Mesenchymal stem cell (in vitro differentiated cells and primary cell): ENCODE data around the gene CHKA.

ENCODE experiments used
- DNase-seq: peaks from one replicate; pipeline ENCODE4 v3.0.0-alpha.2; 2013
- H2AFZ ChIP-seq: one replicate; pipeline ENCODE4 v1.6.1; 2013; ENCODE audit warnings: low read depth, mild to moderate bottlenecking, control low read depth, inconsistent platforms, low read length, moderate library complexity
- H2AK5ac ChIP-seq: 2 replicates; pipeline ENCODE4 v1.6.1; 2013; ENCODE audit warnings: low read length, moderate library complexity, mild to moderate bottlenecking, inconsistent platforms; ENCODE audit not compliant: severe bottlenecking
- H2BK120ac ChIP-seq: one replicate; pipeline ENCODE4 v1.6.1; 2013; ENCODE audit warnings: low read depth, mild to moderate bottlenecking, inconsistent platforms, low read length, moderate library complexity
- H2BK12ac ChIP-seq, 2 experiments: one replicate each; pipeline ENCODE4 v1.6.1; 2013; ENCODE audit warnings: inconsistent platforms in 2 of 2, low read length in 2 of 2, mild to moderate bottlenecking in 2 of 2, moderate library complexity in 2 of 2, control low read depth in 1 of 2
- H2BK15ac ChIP-seq: one replicate; pipeline ENCODE4 v1.6.1; 2013; ENCODE audit warnings: mild to moderate bottlenecking, low read depth, inconsistent platforms; ENCODE audit not compliant: poor library complexity, severe bottlenecking
- H2BK5ac ChIP-seq: 2 replicates; pipeline ENCODE4 v1.6.1; 2013; ENCODE audit warnings: low read depth, mild to moderate bottlenecking, low read length, control low read depth, inconsistent platforms; ENCODE audit not compliant: poor library complexity, severe bottlenecking
- H3K14ac ChIP-seq, 2 experiments: one replicate each; pipeline ENCODE4 v1.6.1; 2013; ENCODE audit warnings: inconsistent platforms in 2 of 2, low read length in 2 of 2, control low read depth in 1 of 2, mild to moderate bottlenecking in 1 of 2, moderate library complexity in 1 of 2
- H3K18ac ChIP-seq, 2 experiments: one replicate each; pipeline ENCODE4 v1.6.1; 2013; ENCODE audit warnings: inconsistent platforms in 2 of 2, low read length in 2 of 2, control low read depth in 1 of 2, low read depth in 1 of 2, mild to moderate bottlenecking in 1 of 2
- H3K23ac ChIP-seq, 2 experiments: one replicate each; pipeline ENCODE4 v1.6.1; 2013; ENCODE audit warnings: inconsistent platforms in 2 of 2, low read length in 2 of 2, mild to moderate bottlenecking in 2 of 2, moderate library complexity in 2 of 2, control low read depth in 1 of 2
- H3K27ac ChIP-seq: 2 replicates; pipeline ENCODE4 v1.5.1; 2013; ENCODE audit warnings: mild to moderate bottlenecking, moderate library complexity, low read length, control low read depth, inconsistent platforms; ENCODE audit not compliant: poor library complexity, severe bottlenecking
- H3K27me3 ChIP-seq, 2 experiments: 2 replicates each; pipeline versions ENCODE4 v1.6.1 to v1.7.0; 2013; ENCODE audit warnings: low read length in 2 of 2, mild to moderate bottlenecking in 2 of 2, moderate library complexity in 2 of 2, control low read depth in 1 of 2, inconsistent platforms in 1 of 2; ENCODE audit not compliant: control insufficient read depth in 1 of 2, insufficient read depth in 1 of 2
- H3K36me3 ChIP-seq, 2 experiments: 2 replicates each; pipeline versions ENCODE4 v1.6.1 to v1.7.0; 2013; ENCODE audit warnings: low read length in 2 of 2, control low read depth in 1 of 2, inconsistent platforms in 1 of 2, low read depth in 1 of 2, mild to moderate bottlenecking in 1 of 2; ENCODE audit not compliant: insufficient read depth in 2 of 2, control insufficient read depth in 1 of 2
- H3K4ac ChIP-seq, 2 experiments: one replicate each; pipeline ENCODE4 v1.6.1; 2013; ENCODE audit warnings: inconsistent platforms in 2 of 2, low read length in 2 of 2, mild to moderate bottlenecking in 2 of 2, moderate library complexity in 2 of 2, control low read depth in 1 of 2, low read depth in 1 of 2
- H3K4me1 ChIP-seq: 2 replicates; pipeline ENCODE4 v1.6.1; 2013; ENCODE audit warnings: low read depth, low read length, control low read depth; ENCODE audit not compliant: control insufficient read depth, insufficient read depth
- H3K4me2 ChIP-seq: 2 replicates; pipeline ENCODE4 v1.6.1; 2013; ENCODE audit warnings: low read length, mild to moderate bottlenecking, inconsistent platforms; ENCODE audit not compliant: poor library complexity, severe bottlenecking
- H3K4me3 ChIP-seq, 2 experiments: 2 replicates each; pipeline versions ENCODE4 v1.5.1 to v1.7.0; 2013; ENCODE audit warnings: low read length in 2 of 2, mild to moderate bottlenecking in 2 of 2, control low read depth in 1 of 2, low read depth in 1 of 2; ENCODE audit not compliant: insufficient read depth in 1 of 2
- H3K79me1 ChIP-seq: replicated peaks from 2 replicates; pipeline ENCODE4 v1.6.1; 2013; ENCODE audit warnings: mild to moderate bottlenecking, control low read depth, low read length, inconsistent platforms; ENCODE audit not compliant: poor library complexity, severe bottlenecking
- H3K9ac ChIP-seq: 2 replicates; pipeline ENCODE4 v1.7.0; 2013; ENCODE audit warnings: mild to moderate bottlenecking, low read length, moderate library complexity
- H3K9me3 ChIP-seq: 2 replicates; pipeline ENCODE4 v1.7.0; 2013; ENCODE audit warnings: mild to moderate bottlenecking, low read length; ENCODE audit not compliant: control insufficient read depth
- H4K8ac ChIP-seq: one replicate; pipeline ENCODE4 v1.6.1; 2013; ENCODE audit warnings: inconsistent platforms, mild to moderate bottlenecking, low read length, moderate library complexity
- H4K91ac ChIP-seq: one replicate; pipeline ENCODE4 v1.6.1; 2013; ENCODE audit warnings: mild to moderate bottlenecking, low read length, inconsistent platforms
- WGBS: methylation state at CpG from one replicate; pipeline ENCODE4 v1.1.7; 2013; ENCODE audit warnings: mixed read lengths; 5-methylcytosine and 5-hydroxymethylcytosine counted together

CHKA gene

GRCh38 chr11:68083517-68083916 lies 37.7 kb downstream of the CHKA start:
- H3K14ac ChIP-seq, result no peak overlapping the region
- no peaks in the 10 kb centered on the region for H3K9me3 ChIP-seq
- H2BK5ac ChIP-seq, result no peak overlapping the region
- no peak overlapping the region for H2BK12ac ChIP-seq
- WGBS, result 97% methylated on average over 3 of the region's 3 CpGs
- no peak for DNase-seq
- no peak overlapping the region for H3K23ac ChIP-seq
- no peak overlapping the region for H3K18ac ChIP-seq
- H3K27ac ChIP-seq, result no peak overlapping the region
- no peak overlapping the region for H4K91ac ChIP-seq
- no peak overlapping the region for H2BK15ac ChIP-seq
- H3K4ac ChIP-seq, result no peak overlapping the region
- H4K8ac ChIP-seq, result no peak overlapping the region
- peaks cover 9 to 18% of the 10 kb centered on the region in 2 experiments for H3K36me3 ChIP-seq
- peaks cover 20% of the 10 kb centered on the region for H3K79me1 ChIP-seq
- H3K4me3 ChIP-seq, result no peak overlapping the region
- peaks cover 7% of the 10 kb centered on the region for H3K4me1 ChIP-seq
- H3K9ac ChIP-seq, result no peak overlapping the region
- H3K4me2 ChIP-seq, result no peak overlapping the region
- no peak overlapping the region for H2BK120ac ChIP-seq
- H3K27me3 ChIP-seq, result no peaks in the 10 kb centered on the region
- H2AFZ ChIP-seq, result no peak overlapping the region
- H2AK5ac ChIP-seq, result no peak overlapping the region

- Histone ChIP-seq H4K8ac (no peak overlapping the region), H2BK12ac (no peak overlapping the region), H3K27me3 (no peaks in the 10 kb centered on the region), H3K14ac (no peak overlapping the region), H2BK5ac (no peak overlapping the region), H3K36me3 (peaks cover 12 to 18% of the 10 kb centered on the region in 2 experiments), H2AFZ (no peak overlapping the region), H3K27ac (no peak overlapping the region), H2BK120ac (no peak overlapping the region), H3K9me3 (no peaks in the 10 kb centered on the region), H3K23ac (no peak overlapping the region), H3K4me1 (peaks cover 7% of the 10 kb centered on the region), H2AK5ac (no peak overlapping the region), H3K18ac (no peak overlapping the region), H3K9ac (no peak overlapping the region), H3K4ac (no peak overlapping the region), H2BK15ac (no peak overlapping the region), H3K4me3 (no peak overlapping the region), H4K91ac (no peak overlapping the region), H3K79me1 (peaks cover 17% of the 10 kb centered on the region), H3K4me2 (no peak overlapping the region)
- WGBS, result 83% methylated on average over 1 of the region's 3 CpGs
- DNase-seq, result no peak
Measured at GRCh38 chr11:68082481-68082880, 38.7 kb downstream of the CHKA start.

- Histone ChIP-seq H3K27me3 (no peaks in the 10 kb centered on the region), H3K27ac (no peak overlapping the region), H3K4me2 (no peak overlapping the region), H3K79me1 (peaks cover 17% of the 10 kb centered on the region), H2BK5ac (no peak overlapping the region), H2BK12ac (no peak overlapping the region), H2AFZ (no peak overlapping the region), H3K9me3 (no peaks in the 10 kb centered on the region), H3K18ac (no peak overlapping the region), H3K4ac (no peak overlapping the region), H2BK120ac (no peak overlapping the region), H2AK5ac (no peak overlapping the region), H3K23ac (no peak overlapping the region), H4K91ac (no peak overlapping the region), H3K4me3 (no peak overlapping the region), H3K9ac (no peak overlapping the region), H2BK15ac (no peak overlapping the region), H3K4me1 (peaks cover 7% of the 10 kb centered on the region), H3K14ac (no peak overlapping the region), H3K36me3 (peaks cover 13 to 18% of the 10 kb centered on the region in 2 experiments), H4K8ac (no peak overlapping the region)
- WGBS, result 97% methylated on average over 6 of the region's 9 CpGs
- DNase-seq, result no peak
Measured at GRCh38 chr11:68081691-68082090, 39.5 kb downstream of the CHKA start.

- peaks cover 20% of the 10 kb centered on the region for H3K79me1 ChIP-seq
- no peak overlapping the region for H2BK12ac ChIP-seq
- no peak overlapping the region for H2AFZ ChIP-seq
- H3K18ac ChIP-seq, result no peak overlapping the region
- H3K4me2 ChIP-seq, result no peak overlapping the region
- H2BK15ac ChIP-seq, result no peak overlapping the region
- no peaks in the 10 kb centered on the region for H3K9me3 ChIP-seq
- H3K36me3 ChIP-seq, result peaks cover 15 to 18% of the 10 kb centered on the region in 2 experiments
- no peak overlapping the region for H3K9ac ChIP-seq
- no peak overlapping the region for H2AK5ac ChIP-seq
- H3K23ac ChIP-seq, result no peak overlapping the region
- peaks cover 7% of the 10 kb centered on the region for H3K4me1 ChIP-seq
- H2BK120ac ChIP-seq, result no peak overlapping the region
- H2BK5ac ChIP-seq, result no peak overlapping the region
- DNase-seq, result no peak
- no peaks in the 10 kb centered on the region for H3K27me3 ChIP-seq
- no peak overlapping the region for H3K27ac ChIP-seq
- no peak overlapping the region for H3K4me3 ChIP-seq
- H4K8ac ChIP-seq, result no peak overlapping the region
- 98% methylated on average over 8 of the region's 8 CpGs for WGBS
- H4K91ac ChIP-seq, result no peak overlapping the region
- H3K4ac ChIP-seq, result no peak overlapping the region
- H3K14ac ChIP-seq, result no peak overlapping the region
Measured at GRCh38 chr11:68080860-68081259, 40.3 kb downstream of the CHKA start.
